Stimulated activated CD8-positive, alpha-beta memory T cell treated with anti-CD3 and anti-CD28 coated beads, Interleukin-4, amount 100 ng/mL, for 24 hours (primary cell): ENCODE data around the gene PLXNA2.

Experiments used
- DNase-seq: peaks from one replicate; pipeline ENCODE4 v3.0.0-alpha.2; 2020; ENCODE audit warnings: low read depth

Gene PLXNA2

GRCh38 chr1:208242146-208242545 is 2.0 kb downstream of the PLXNA2 start:
- no peak for DNase-seq

GRCh38 chr1:208241512-208241911 is 2.7 kb downstream of the PLXNA2 start:
- no peak for DNase-seq

GRCh38 chr1:208240662-208241355 is 3.4 kb downstream of the PLXNA2 start:
- no peak for DNase-seq

- no peak for DNase-seq
These were observed 4.5 kb downstream of the PLXNA2 start for GRCh38 chr1:208239473-208240381.

GRCh38 chr1:208238710-208239472 is 5.3 kb downstream of the PLXNA2 start:
- no peak for DNase-seq

GRCh38 chr1:208237241-208237640 is 6.9 kb downstream of the PLXNA2 start:
- no peak for DNase-seq

- DNase-seq, result no peak
These were observed 8.0 kb downstream of the PLXNA2 start for GRCh38 chr1:208235982-208236761.

GRCh38 chr1:208235356-208235981 is 8.7 kb downstream of the PLXNA2 start:
- DNase-seq, result no peak

- DNase-seq, result no peak
These were observed 9.5 kb downstream of the PLXNA2 start for GRCh38 chr1:208234721-208235120.

- no peak for DNase-seq
These were observed 10.2 kb downstream of the PLXNA2 start for GRCh38 chr1:208233978-208234377.

GRCh38 chr1:208233546-208233945 is 10.6 kb downstream of the PLXNA2 start:
- no peak for DNase-seq

GRCh38 chr1:208232662-208233038 is 11.5 kb downstream of the PLXNA2 start:
- DNase-seq, result no peak

- no peak for DNase-seq
These were observed 12.1 kb downstream of the PLXNA2 start for GRCh38 chr1:208231881-208232661.

GRCh38 chr1:208230668-208231529 is 13.3 kb downstream of the PLXNA2 start:
- DNase-seq, result no peak

GRCh38 chr1:208228550-208228949 is 15.6 kb downstream of the PLXNA2 start:
- DNase-seq, result no peak

- no peak for DNase-seq
These were observed 16.2 kb downstream of the PLXNA2 start for GRCh38 chr1:208228026-208228425.

GRCh38 chr1:208227366-208227765 is 16.8 kb downstream of the PLXNA2 start:
- no peak for DNase-seq

GRCh38 chr1:208225954-208226937 is 17.9 kb downstream of the PLXNA2 start:
- DNase-seq, result no peak
